DND-41 (cell line): ENCODE measurements around the gene TBPL2.

Source experiments
- EZH2 ChIP-seq: IDR thresholded peaks from 3 replicates; pipeline ENCODE4 v1.6.1; 2012; ENCODE audit warnings: borderline replicate concordance, low read depth, mild to moderate bottlenecking, moderate library complexity, low read length, inconsistent platforms; ENCODE audit not compliant: severe bottlenecking
- TF ChIP-seq, protein P1 (sequence below): IDR thresholded peaks from 2 replicates; pipeline ENCODE4 v1.5.1; 2012; ENCODE audit warnings: borderline replicate concordance, low read length, moderate library complexity, mild to moderate bottlenecking; ENCODE audit not compliant: poor library complexity, severe bottlenecking; ENCODE audit errors: extremely low read depth

DNA sequence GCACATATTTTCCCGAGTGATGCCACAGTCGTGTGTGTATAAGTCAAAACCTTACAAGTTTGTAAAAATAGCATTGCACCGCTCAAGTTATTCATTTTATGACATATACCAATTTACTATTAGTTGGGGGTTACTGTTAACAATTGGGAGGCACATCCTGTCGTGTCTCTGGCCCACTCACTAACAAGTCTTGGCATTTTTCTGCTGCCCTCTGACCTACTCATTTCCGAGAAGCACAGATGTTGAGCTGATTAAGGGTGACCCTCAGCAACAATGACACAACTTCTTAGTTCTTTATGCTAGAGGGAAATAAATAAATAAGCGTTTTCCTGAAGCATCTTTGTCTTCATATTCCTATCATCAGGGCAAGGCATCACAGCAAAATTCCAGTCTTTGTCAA lies 22.0 kb downstream of the TBPL2 start:
- no peak for TF ChIP-seq EZH2
- TF ChIP-seq, protein P1, sequence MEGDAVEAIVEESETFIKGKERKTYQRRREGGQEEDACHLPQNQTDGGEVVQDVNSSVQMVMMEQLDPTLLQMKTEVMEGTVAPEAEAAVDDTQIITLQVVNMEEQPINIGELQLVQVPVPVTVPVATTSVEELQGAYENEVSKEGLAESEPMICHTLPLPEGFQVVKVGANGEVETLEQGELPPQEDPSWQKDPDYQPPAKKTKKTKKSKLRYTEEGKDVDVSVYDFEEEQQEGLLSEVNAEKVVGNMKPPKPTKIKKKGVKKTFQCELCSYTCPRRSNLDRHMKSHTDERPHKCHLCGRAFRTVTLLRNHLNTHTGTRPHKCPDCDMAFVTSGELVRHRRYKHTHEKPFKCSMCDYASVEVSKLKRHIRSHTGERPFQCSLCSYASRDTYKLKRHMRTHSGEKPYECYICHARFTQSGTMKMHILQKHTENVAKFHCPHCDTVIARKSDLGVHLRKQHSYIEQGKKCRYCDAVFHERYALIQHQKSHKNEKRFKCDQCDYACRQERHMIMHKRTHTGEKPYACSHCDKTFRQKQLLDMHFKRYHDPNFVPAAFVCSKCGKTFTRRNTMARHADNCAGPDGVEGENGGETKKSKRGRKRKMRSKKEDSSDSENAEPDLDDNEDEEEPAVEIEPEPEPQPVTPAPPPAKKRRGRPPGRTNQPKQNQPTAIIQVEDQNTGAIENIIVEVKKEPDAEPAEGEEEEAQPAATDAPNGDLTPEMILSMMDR = no peak
